Measurements from ENCODE around the gene CTDSP1.

The CTDSP1 gene

GRCh38 chr2:218399391-218400166 is at the start of gene CTDSP1:
Gene CTDSP1 (plus strand): TSS chr2:218399868. CDS start chr2:218400091, 223 bp downstream.
- DNase-seq, result peak; percentile 91

DNA sequence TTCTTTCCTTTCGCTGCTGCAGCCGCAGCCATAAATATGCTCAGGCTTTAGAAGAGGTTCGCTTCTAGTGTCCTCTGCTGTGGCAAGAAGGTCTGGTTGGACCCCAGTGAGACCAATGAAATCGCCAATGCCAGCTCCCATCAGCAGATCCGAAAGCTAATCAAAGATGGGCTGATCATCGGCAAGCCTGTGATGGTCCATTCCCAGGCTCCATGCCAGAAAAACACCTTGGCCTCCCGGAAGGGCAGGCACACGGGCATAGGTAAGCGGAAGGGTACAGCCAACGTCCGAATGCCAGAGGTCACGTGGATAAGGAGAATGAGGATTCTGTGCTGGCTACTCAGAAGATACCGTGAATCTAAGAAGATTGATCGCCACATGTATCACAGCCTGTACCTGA is 45.6 kb upstream of the CTDSP1 start:
- DNase-seq, result no peak

- DNase-seq, result no peak
These were observed 44.7 kb upstream of the CTDSP1 start for GRCh38 chr2:218354850-218355443.

DNA sequence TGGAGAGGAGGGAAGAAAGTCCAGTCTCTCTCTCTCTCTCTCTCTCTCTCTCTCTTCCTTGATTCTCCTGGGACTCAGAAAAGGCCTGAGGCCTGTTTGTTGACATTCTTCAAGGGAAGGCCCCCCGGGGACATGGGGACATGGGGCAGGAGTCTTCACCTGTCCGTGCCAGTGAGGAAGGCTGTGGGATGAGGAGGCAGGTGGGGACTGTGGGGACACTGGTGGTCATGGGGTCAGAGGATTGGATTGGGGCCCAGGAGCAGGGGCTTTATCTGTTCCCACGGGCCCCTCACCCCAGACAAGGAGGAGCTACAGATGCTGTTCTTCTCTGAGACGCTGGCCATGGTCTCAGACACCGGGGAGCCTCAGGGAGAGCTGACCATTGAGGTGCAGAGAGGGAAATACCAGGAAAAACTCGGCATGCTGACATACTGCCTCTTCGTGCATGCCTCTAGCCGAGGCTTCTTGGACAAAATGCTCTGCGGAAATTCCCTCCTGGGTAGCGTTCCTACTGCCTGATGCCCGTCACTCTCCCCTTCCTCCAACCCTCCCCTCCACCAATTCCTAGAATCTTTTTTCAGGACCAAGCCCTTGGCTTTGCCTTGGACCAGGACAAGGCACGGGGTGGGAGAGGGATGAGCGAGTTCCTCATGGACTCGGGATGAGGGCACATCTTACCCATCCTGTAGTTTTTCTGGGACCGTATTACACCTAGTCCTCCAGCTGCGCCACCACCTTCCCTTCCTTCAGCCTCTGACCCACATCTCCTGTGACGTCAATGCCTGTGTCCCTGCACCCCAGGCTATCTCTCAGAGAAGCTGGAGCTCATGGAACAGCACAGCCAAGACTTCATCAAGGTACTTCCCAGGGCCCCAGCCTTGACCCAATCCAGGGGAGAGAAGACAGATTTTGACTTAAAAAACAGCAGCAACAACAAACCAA is 42.2 kb upstream of the CTDSP1 start:
- DNase-seq, result no peak

DNA sequence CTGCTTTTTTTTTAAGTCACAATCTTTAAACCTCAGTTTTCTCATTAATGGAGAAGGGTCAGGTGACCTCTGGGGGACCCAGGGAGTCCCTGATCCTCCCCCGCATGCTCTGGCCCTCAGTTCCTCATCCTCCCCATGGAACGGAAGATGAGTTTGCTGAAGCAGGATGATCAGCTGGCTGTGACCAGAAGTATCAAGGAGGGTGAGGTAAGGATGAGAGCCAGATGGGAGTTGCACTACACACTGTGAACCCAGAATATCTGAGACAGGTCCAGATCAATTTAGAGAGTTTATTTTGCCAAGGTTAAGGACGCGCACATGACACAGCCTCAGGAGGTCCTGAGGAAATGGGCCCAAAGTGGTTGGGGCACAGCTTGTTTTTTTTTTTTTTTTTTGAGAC is 39.2 kb upstream of the CTDSP1 start:
- peak; percentile 42 for DNase-seq

DNA sequence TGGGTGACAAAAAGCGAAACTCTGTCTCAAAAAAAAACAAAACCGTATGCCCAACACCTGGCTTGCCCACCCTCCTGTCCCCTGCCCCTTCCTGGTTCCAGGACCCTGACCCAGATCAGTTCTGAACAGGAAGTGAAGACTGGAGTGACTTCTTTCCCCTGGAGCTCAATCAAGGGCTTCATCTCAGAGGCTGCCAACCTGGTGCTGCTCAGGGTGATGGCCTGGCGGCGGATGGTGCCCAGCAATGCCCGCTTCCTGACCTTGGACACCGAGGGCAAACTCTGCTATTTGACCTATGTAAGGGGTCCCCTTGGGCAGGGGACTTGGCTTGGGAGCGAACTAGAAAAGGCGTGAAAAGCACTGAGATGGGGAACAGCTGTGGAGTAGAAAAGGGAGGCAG is 37.1 kb upstream of the CTDSP1 start:
- no peak for DNase-seq

DNA sequence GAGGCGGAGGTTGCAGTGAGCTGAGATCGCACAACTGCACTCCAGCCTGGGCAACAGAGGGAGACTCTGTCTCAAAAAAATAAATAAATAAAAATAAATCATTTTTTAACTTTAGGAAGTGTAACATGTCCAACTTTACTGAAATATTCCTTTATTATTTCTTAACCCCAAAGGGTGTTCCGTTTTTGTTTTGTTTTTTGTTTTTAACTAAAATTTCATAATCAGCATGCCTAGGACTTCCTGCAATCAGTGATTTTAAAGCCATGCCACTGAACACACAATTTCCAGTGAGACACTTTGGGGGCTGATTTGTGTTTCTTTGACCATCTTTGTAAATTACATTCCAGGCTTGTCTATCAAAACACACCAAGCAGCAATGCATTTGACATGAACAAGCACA is 35.9 kb upstream of the CTDSP1 start:
- no peak for DNase-seq

DNA sequence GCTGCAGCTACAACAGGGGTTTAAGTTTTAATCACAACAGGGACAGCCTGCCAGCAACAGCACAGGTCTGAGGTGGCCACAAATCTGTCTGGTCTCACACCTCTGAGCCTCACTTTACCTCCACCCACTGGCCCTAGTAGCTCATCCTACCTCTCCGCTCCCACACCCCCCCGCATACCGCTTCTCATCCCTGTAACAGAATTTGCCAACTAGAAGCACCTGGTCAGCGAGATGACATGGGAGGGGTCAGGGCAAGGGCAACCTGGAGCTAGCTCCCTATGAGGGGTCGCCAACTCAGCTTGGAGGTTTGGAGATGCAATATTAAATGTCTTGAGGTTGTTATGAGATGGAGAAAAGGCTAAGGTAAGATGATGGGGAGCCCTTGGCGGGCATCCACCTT is 35.5 kb upstream of the CTDSP1 start:
- DNase-seq, result no peak

GRCh38 chr2:218366621-218367414 is 32.9 kb upstream of the CTDSP1 start:
- DNase-seq, result no peak

- DNase-seq, result peak; percentile 87
These were observed 32.1 kb upstream of the CTDSP1 start for GRCh38 chr2:218367415-218368149.

GRCh38 chr2:218368150-218368528 is 31.5 kb upstream of the CTDSP1 start:
- no peak for DNase-seq

DNA sequence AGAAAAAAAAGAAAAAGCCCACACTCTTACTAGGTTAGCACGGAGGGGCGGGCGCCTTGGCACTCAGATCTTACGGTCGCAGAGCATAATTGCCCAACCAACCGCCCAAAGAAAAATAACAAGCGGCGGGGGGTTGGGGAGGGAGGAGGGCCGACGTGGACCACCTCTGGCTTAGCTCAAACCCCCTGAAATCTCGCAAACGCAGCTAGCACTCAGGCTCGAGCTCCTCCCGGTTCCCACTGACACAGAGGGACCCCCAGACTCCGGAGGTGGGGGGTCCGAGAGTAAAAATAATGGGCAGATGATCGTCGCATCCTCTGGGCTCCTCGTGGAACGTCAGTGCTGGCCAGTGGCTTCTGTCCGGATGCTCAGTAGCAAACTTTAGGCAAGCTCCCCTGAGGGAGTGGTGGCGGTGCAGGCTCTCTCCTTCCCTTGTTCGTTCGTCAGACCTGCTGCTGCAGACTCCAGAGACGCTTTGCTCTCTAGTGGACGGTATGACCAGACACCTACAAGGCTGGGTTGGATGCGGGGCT is 31.0 kb upstream of the CTDSP1 start:
- DNase-seq, result peak; percentile 39

DNA sequence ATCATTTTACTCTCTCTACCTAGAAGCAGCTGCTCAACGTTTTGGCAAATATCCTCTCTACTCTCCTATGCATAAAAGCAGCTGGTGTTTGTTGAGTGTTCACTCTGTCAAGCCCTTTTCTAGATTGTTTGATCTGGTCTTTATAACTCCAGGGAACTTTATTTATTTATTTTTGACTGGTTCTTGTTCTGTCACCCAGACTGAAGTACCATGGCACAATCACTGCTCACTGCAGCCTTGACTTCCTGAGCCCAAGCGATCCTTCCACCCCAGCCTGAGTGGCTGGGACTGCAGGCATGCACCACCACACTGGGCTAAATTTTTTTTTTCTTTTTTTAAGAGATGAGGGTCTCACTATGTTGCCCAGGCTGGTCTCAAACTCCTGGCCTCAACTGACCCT is 30.3 kb upstream of the CTDSP1 start:
- peak; percentile 14 for DNase-seq

DNA sequence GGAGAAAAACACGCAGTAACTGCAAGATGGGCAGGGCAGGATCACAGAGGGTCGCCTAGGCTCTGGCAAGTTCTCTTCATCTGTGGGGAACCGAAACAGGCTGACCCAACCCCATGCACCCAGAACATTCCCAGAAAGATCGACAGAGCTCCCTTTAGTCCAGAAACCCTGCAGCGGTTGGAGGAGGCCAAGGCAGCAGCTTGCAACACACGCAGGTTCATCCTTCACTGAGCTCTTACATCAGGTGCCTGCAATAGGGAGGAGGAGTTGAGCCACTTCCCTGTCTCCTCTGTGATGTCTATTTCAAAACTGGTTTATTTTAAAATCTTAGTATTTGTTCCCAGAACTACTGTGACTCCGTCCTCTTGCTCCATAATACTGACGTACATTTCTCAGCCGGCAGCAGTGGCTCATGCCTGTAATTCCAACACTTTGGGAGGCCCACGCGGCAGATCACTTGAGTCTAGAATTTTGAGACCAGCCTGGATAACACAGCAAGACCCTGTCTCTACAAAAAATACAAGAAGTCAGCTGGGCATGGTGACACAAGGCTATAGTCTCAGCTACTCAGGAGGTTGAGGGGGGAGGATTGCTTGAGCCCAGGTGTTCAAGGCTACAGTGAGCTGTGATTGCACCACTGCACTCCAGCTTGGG is 29.1 kb upstream of the CTDSP1 start:
- peak; percentile 73 for DNase-seq

DNA sequence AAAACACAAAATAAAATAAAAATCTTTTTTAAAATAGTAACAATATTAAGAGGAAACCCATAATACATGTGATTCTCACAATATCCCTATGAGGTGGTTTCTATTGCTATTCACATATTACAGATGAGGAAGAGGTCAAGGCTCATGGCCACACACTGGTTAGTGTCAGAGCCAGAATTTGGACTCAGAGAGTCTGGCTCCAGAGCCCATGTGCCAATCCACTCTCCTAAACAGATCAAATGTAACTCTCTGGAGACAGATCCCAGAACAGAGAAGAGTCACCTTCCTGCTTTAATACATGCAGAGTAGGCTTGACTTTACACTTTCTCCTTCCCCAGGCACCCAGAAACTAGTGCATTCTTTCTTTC is 27.7 kb upstream of the CTDSP1 start:
- DNase-seq, result no peak

DNA sequence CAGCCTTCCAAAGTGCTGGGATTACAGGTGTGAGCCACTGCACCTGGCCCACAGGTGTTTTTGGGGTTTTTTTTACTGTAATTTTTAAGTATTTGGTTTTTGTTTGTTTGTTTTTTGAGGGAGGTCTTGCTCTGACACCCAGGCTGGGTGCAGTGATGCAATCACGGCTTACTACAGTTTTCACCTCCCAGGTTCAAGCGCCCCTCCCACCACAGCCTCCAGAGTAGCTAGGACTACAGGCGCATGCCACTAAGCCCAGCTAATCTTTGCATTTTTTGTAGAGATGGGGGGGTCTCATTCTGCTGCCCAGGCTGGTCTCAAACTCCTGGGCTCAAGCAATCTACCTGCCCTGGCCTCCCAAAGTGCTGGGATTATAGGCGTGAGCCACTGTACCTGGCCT is 24.9 kb upstream of the CTDSP1 start:
- no peak for DNase-seq

DNA sequence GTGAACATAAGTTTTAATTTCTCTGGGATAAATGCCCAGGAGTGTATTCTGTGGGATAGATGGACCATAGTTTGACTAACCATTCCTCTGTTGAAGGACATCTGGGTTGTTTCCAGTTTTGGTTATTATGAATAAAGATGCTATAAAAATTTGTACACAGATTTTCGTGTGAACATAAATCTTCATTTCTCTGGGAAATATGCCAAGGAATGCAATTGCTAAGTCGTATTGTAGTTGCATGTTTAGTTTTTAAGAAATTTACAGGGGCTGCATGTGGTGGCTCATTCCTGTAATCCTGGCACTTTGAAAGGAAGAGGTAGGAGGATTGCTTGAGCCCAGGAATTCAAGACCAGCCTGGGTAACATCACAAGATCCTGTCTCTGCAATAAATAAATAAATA is 24.5 kb upstream of the CTDSP1 start:
- DNase-seq, result no peak

DNA sequence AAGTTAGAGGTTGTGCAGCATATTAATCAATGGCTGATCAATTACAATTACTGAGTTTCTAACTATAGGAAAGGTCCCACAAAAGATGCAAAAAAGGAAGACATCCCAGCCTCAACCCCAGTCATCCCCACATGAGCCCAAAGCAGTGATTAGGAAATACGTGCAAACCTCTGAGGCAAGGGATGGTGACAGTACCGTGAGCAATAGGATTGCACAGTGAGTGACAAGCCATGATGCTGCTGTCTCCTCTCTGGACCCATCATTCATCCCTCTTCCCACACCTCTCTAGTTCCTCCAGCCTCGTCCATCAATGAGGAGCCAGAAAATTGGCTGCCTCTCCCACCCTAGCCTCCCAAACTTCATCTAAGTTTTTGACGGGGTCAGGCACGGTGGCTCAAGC is 21.6 kb upstream of the CTDSP1 start:
- DNase-seq, result peak; percentile 60

GRCh38 chr2:218381916-218382366 is 17.7 kb upstream of the CTDSP1 start, which contains the start of gene SLC11A1:
Gene SLC11A1 (plus strand): TSS chr2:218382273. CDS start chr2:218382369, 96 bp downstream.
- DNase-seq, result peak; percentile 78

DNA sequence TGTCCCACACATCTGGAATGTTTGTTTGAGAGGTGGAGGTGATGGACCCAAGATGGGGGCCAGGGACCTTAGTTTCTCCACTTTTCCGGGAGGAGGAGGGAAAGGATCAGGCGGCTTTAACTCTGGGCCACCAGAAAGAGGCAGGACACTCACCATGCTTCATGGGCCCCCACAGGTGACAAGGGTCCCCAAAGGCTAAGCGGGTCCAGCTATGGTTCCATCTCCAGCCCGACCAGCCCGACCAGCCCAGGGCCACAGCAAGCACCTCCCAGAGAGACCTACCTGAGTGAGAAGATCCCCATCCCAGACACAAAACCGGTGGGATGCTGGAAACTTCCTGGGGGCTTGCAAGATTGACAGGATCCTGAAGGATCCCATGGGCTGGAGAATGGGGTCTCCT is 16.9 kb upstream of the CTDSP1 start:
- no peak for DNase-seq

DNA sequence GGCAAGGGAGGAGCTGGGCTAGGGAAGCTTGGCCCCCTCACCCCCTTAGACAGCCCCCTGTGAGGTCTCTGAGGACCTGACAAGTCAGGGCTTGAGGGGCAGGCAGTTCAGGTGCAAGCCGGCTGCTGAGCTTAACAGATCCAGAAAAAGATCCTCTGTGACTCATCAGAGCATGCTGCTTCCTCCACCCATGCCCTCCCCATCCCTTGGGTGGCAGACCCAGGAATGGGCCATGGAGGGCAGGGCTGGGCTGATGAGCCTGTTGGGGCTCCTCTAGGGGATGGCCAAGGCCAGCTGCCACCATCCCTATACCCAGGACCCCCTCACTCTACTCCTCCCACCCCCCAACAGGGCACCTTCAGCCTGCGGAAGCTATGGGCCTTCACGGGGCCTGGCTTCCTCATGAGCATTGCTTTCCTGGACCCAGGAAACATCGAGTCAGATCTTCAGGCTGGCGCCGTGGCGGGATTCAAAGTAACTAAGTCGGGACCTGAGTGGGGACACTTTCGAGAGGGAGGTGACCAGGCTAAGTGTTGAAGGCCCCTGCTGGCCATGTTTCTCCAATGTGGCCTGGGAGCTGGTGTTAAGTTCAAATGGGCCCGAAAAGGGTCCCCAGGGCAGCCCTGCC is 15.7 kb upstream of the CTDSP1 start:
- DNase-seq, result no peak
